Measurements from ENCODE around the gene HSPB9. TPM values are rescaled to one million over a fixed set of nuclear protein-coding genes. Genes with fewer than 3 reads are reported as not detected.

HSPB9 gene
- total RNA-seq, 1 experiment from 2014 or later: 0.15 TPM

DNA sequence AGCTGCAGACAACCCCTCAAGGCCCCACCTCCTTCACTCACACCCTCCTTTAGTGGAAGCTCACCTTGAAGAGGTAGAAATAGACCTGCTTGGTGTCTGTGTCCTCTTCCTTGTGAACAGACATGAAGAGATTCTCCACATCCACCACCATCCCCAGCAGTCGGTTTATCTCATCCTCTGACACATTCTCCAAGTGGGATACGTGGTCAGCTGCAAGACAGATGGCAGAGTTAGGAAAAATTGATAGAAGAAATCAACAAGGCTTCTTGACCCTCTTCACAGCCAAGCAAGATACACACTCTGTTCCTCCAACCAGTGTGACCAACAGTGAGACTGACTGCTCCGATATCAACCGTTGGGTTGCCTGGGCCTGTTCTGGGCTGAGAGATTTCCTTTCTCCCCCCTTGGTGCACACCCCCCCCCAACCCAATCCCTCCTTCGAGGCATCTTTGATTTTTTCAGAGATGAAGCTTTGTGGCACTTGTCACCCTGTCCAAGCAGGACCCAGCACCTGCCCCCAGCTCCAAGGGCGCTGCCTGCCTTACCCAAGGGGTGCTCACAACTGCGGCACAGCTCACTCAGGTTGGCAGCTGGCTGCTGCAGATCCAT lies 2.3 kb upstream of the HSPB9 start:
- no CpG with 5 or more reads among the region's 7 CpGs for WGBS (ENCODE audit: extremely low coverage, insufficient read length, low lambda C conversion rate)
- H3K27ac Mint-ChIP-seq: no peak overlapping the region; a peak in 1 of 7 replicates
- H3K4me2 ChIP-seq (ENCODE audit: insufficient read depth, insufficient read length, low read length): peak overlapping the region; percentile 41

More for the DNA sequence above, 2.3 kb upstream of the HSPB9 start:
- Mint-ChIP-seq H3K4me1 (peaks cover 22 to 32% of the 10 kb centered on the region in 2 experiments), H3K9me3 (no peaks in the 10 kb centered on the region), H3K4me3 (peak overlapping the region; percentile 60 to 80), H3K36me3 (ENCODE audit: insufficient read depth in 1 of 3, low read depth in 3 of 3) (peaks cover 8 to 48% (median 43%) of the 10 kb centered on the region in 3 experiments; a peak in 6 of 7 replicates), H3K27me3 (ENCODE audit: low read depth) (no peaks in the 10 kb centered on the region)
- Histone ChIP-seq H4K5ac (ENCODE audit: insufficient read length, low read depth, low read length) (no peak overlapping the region), H3T11ph (ENCODE audit: low read length) (no peak overlapping the region), H4K8ac (replicated peaks; ENCODE audit: insufficient read length, low read depth, low read length) (no peak overlapping the region), H3K27ac (ENCODE audit: insufficient read length, low read depth, low read length) (no peak overlapping the region), H3K9me3 (ENCODE audit: control insufficient read depth, low read depth, low read length) (no peaks in the 10 kb centered on the region), H3K56ac (ENCODE audit: insufficient read length, low read depth, low read length) (no peak overlapping the region), H3K4ac (ENCODE audit: low read depth, low read length) (no peak overlapping the region), H3K9ac (ENCODE audit: extremely low read depth, insufficient read length, low read length) (no peak overlapping the region), H3K14ac (ENCODE audit: insufficient read depth, low read length) (no peak overlapping the region), H2BK120ac (ENCODE audit: low read depth, low read length, poor library complexity, severe bottlenecking) (no peak overlapping the region), H2BK5ac (ENCODE audit: insufficient read length, low read length) (no peak overlapping the region), H2BK20ac (ENCODE audit: low read depth, low read length, poor library complexity, severe bottlenecking) (no peak overlapping the region), H2BK12ac (ENCODE audit: insufficient read length, low read depth, low read length) (no peak overlapping the region), H2AK5ac (ENCODE audit: insufficient read length, low read length) (no peak overlapping the region), H3K23ac (ENCODE audit: insufficient read length, low read depth, low read length) (no peak overlapping the region), H2BK15ac (ENCODE audit: low read depth, low read length) (no peak overlapping the region), H4K91ac (ENCODE audit: insufficient read length, low read depth, low read length) (no peak overlapping the region), H3K18ac (ENCODE audit: insufficient read length, low read depth, low read length) (no peak overlapping the region), H3K23me2 (ENCODE audit: insufficient read length, low read depth, low read length, poor library complexity, severe bottlenecking) (no peaks in the 10 kb centered on the region), H3K27me3 (ENCODE audit: insufficient read depth, low read length) (no peaks in the 10 kb centered on the region), H3K4me1 (ENCODE audit: insufficient read depth, low read length) (no peaks in the 10 kb centered on the region), H2AFZ (ENCODE audit: low read length) (no peak overlapping the region), H4K20me1 (ENCODE audit: control insufficient read depth, insufficient read depth, insufficient read length) (no peaks in the 10 kb centered on the region), H3K79me2 (ENCODE audit: insufficient read depth, low read length) (no peaks in the 10 kb centered on the region), H3K79me1 (ENCODE audit: insufficient read depth, low read depth, low read length, poor library complexity, severe bottlenecking) (no peaks in the 10 kb centered on the region)
- DNase-seq: no peak
- TF ChIP-seq CTCF (conservative IDR thresholded peaks at IDR 0.05): no peak
